ENCODE results near the gene KRTAP5-2.
"Not testable (repeated sequence)": the region's sequence is repeated elsewhere in the genome, so short reads cannot be mapped to it uniquely, and the experiment has no call there.

- TF ChIP-seq CTCF (IDR thresholded peaks at IDR 0.05; ENCODE audit: control extremely low read depth in 1 of 3, insufficient read depth in 1 of 3, low read depth in 1 of 3, low read length in 3 of 3); POLR2A (IDR thresholded peaks at IDR 0.05; ENCODE audit: control extremely low read depth in 1 of 2, low read depth in 2 of 2, low read length in 2 of 2); BCL11A (IDR thresholded peaks at IDR 0.05; ENCODE audit: low read depth in 2 of 2, low read length in 2 of 2); RXRA (IDR thresholded peaks at IDR 0.05; ENCODE audit: insufficient read depth, low read depth, low read length); KDM1A (IDR thresholded peaks at IDR 0.05; ENCODE audit: borderline replicate concordance, low read length); PHF8 (conservative IDR thresholded peaks at IDR 0.05; ENCODE audit: low read depth, low read length); EP300 (IDR thresholded peaks at IDR 0.05; ENCODE audit: borderline replicate concordance in 1 of 2, low read depth in 2 of 2, low read length in 2 of 2); GABPA (IDR thresholded peaks at IDR 0.05; ENCODE audit: borderline replicate concordance, insufficient read depth, low read length): not testable (repeated sequence)
These were observed 3.6 kb upstream of the KRTAP5-2 start for GRCh38 chr11:1601663-1602062.

Measured in H1 (cell line).